ENCODE measurements around the gene ARL11. TPM values are rescaled to one million over a fixed set of nuclear protein-coding genes. Genes with fewer than 3 reads are reported as not detected.
A peak's percentile ranks its signal among the peaks of the same experiment; 100 is the strongest.
"Not testable (repeated sequence)": the region's sequence is repeated elsewhere in the genome, so short reads cannot be mapped to it uniquely, and the experiment has no call there.

The ARL11 gene
- total RNA-seq, 1 donor from 2014 or later, result 0.98 TPM

- DNase-seq (ENCODE audit: extremely low spot score in 2 of 2), result no peak
- no peak overlapping the region for H3K4me3 ChIP-seq
- H3K36me3 ChIP-seq, result no peaks in the 10 kb centered on the region
- H3K27me3 ChIP-seq, result no peaks in the 10 kb centered on the region
- no peaks in the 10 kb centered on the region for H3K4me1 ChIP-seq
- no peaks in the 10 kb centered on the region for H3K9me3 ChIP-seq
- intact Hi-C loops (cut with DNase I), result no loop called here
- no peak for TF ChIP-seq CTCF (IDR thresholded peaks at IDR 0.05)
- no peak for TF ChIP-seq POLR2A (IDR thresholded peaks at IDR 0.05)
- no peak for TF ChIP-seq POLR2AphosphoS5 (IDR thresholded peaks at IDR 0.05; ENCODE audit: insufficient read depth in 1 of 2, low read depth in 1 of 2)
- H3K27ac ChIP-seq, result no peak overlapping the region
These were observed 32.1 kb upstream of the ARL11 start for GRCh38 chr13:49596221-49596620.

- H3K27me3 ChIP-seq, result no peaks in the 10 kb centered on the region
- H3K9me3 ChIP-seq, result no peaks in the 10 kb centered on the region
- TF ChIP-seq POLR2A (IDR thresholded peaks at IDR 0.05) (no peak), POLR2AphosphoS5 (IDR thresholded peaks at IDR 0.05; ENCODE audit: insufficient read depth in 1 of 2, low read depth in 1 of 2) (no peak), CTCF (IDR thresholded peaks at IDR 0.05) (no peak)
- no peak overlapping the region for H3K4me3 ChIP-seq
- peaks cover 1% of the 10 kb centered on the region for H3K4me1 ChIP-seq
- DNase-seq (ENCODE audit: extremely low spot score in 2 of 2), result no peak
- H3K36me3 ChIP-seq, result no peaks in the 10 kb centered on the region
- H3K27ac ChIP-seq, result no peak overlapping the region
- intact Hi-C loops (cut with DNase I), result no loop called here
These were observed 31.2 kb upstream of the ARL11 start for GRCh38 chr13:49597043-49597641.

GRCh38 chr13:49602005-49602404, 26.3 kb upstream of the ARL11 start:
- TF ChIP-seq POLR2A (IDR thresholded peaks at IDR 0.05) (no peak), POLR2AphosphoS5 (IDR thresholded peaks at IDR 0.05; ENCODE audit: insufficient read depth in 1 of 2, low read depth in 1 of 2) (no peak), CTCF (IDR thresholded peaks at IDR 0.05) (no peak)
- Histone ChIP-seq H3K27ac (peak overlapping the region; percentile 53), H3K27me3 (no peaks in the 10 kb centered on the region), H3K4me3 (no peak overlapping the region), H3K36me3 (no peaks in the 10 kb centered on the region), H3K9me3 (no peaks in the 10 kb centered on the region), H3K4me1 (peaks cover 12% of the 10 kb centered on the region)
- intact Hi-C loops (cut with DNase I), result loop anchor here (5.0 kb wide), 1 partner anchor 300 kb away; no protein-coding TSS in a partner anchor
- DNase-seq (ENCODE audit: extremely low spot score in 2 of 2), result no peak

- H3K27me3 ChIP-seq; H3K4me3 ChIP-seq; H3K9me3 ChIP-seq; H3K36me3 ChIP-seq; DNase-seq (ENCODE audit: extremely low spot score in 2 of 2): not testable (repeated sequence)
- intact Hi-C loops (cut with DNase I), result loop anchor here (5.0 kb wide), 1 partner anchor 300 kb away; no protein-coding TSS in a partner anchor
- peak overlapping the region; percentile 53 for H3K27ac ChIP-seq
- H3K4me1 ChIP-seq, result peaks cover 12% of the 10 kb centered on the region
These were observed 25.7 kb upstream of the ARL11 start for GRCh38 chr13:49602615-49603014.

- no peaks in the 10 kb centered on the region for H3K36me3 ChIP-seq
- TF ChIP-seq POLR2A (IDR thresholded peaks at IDR 0.05) (no peak), CTCF (IDR thresholded peaks at IDR 0.05) (no peak), POLR2AphosphoS5 (IDR thresholded peaks at IDR 0.05; ENCODE audit: insufficient read depth in 1 of 2, low read depth in 1 of 2) (no peak)
- no peak for DNase-seq (ENCODE audit: extremely low spot score in 2 of 2)
- H3K4me3 ChIP-seq, result no peak overlapping the region
- intact Hi-C loops (cut with DNase I), result loop anchor here (5.0 kb wide), 1 partner anchor 302 kb away; no protein-coding TSS in a partner anchor
- H3K27ac ChIP-seq, result no peak overlapping the region
- no peaks in the 10 kb centered on the region for H3K27me3 ChIP-seq
- H3K4me1 ChIP-seq, result peaks cover 12% of the 10 kb centered on the region
- H3K9me3 ChIP-seq, result no peaks in the 10 kb centered on the region
These were observed 23.7 kb upstream of the ARL11 start for GRCh38 chr13:49604570-49604969.

Measured in vagina (tissue), 2 donors.